HL-60 (cell line): Measurements from ENCODE around the gene FOXD1.

Experiments
- DNase-seq, 2 experiments: peaks; one replicate each; pipeline ENCODE4 v3.0.0-alpha.2; 2010 to 2020; ENCODE audit warnings: low read depth in 1 of 2, low spot score in 1 of 2
- H3K27ac ChIP-seq: fragments of 250-450 bp; sonication (Bioruptor Pico); replicated peaks from 2 replicates; pipeline ENCODE4 v1.5.1; 2020; ENCODE audit warnings: mild to moderate bottlenecking, moderate library complexity
- H3K27me3 ChIP-seq: fragments of 250-450 bp; sonication (Bioruptor Pico); 2 replicates; pipeline ENCODE4 v1.5.1; 2021; ENCODE audit warnings: mild to moderate bottlenecking, moderate library complexity; ENCODE audit not compliant: insufficient read depth, poor library complexity, severe bottlenecking
- H3K4me3 ChIP-seq: replicated peaks from 2 replicates; pipeline ENCODE4 v1.5.1; 2011; ENCODE audit warnings: mild to moderate bottlenecking, control low read depth, low read length; ENCODE audit not compliant: insufficient read depth
- GABPA ChIP-seq: IDR thresholded peaks from 2 replicates; pipeline ENCODE4 v1.6.1; 2012; ENCODE audit warnings: low read depth
- POLR2AphosphoS5 ChIP-seq: IDR thresholded peaks from 2 replicates; pipeline ENCODE4 v1.6.1; 2012; ENCODE audit warnings: low read depth
- SPI1 ChIP-seq: IDR thresholded peaks from 2 replicates; pipeline ENCODE4 v1.6.1; 2012; ENCODE audit warnings: low read depth, mild to moderate bottlenecking, borderline replicate concordance
- TF ChIP-seq, protein P1 (sequence below): IDR thresholded peaks from 2 replicates; pipeline ENCODE4 v1.6.1; 2012; ENCODE audit warnings: low read depth; ENCODE audit not compliant: insufficient replicate concordance
- TF ChIP-seq, protein P2 (sequence below): IDR thresholded peaks from one replicate; pipeline ENCODE4 v1.5.1; 2011; ENCODE audit warnings: low read length, control low read depth, inconsistent platforms; ENCODE audit not compliant: insufficient read depth

Gene FOXD1

DNA sequence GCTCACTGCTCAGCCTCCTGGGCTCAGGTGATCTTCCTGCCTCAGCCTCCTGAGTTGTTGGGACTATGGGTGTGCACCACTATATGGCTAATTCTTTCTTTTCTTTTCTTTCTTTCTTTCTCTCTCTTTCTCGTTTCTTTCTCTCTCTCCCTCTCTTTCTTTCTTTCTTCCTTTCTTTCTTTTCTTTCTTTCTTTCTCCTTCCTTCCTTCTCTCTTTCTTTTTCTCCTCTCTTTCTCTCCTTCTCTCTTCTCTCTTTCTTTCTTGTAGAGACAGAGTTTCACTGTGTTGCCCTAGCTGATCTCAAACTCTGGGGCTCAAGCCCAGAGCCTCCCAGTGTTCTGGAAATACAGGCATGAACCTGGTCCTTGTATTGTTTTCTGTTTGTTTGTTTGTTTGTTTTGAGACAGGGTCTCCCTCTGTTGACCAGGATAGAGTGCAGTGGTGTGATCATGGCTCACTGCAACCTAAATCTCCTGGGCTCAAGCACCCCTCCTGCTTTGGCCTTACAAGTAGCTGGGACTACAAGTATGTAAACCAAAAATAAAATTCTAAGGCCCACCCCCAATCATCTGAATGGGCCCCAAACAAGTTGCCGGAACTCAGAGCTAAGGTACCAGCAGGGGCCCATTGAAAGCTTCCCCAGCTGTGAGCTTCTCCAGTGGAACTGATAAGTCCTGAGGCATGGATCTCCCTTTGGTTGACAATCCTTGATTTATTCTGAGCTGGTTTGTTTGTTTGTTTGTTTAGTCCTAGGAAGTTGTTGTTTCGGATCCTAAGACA lies 37.7 kb upstream of the FOXD1 start:
- no peak overlapping the region for H3K27ac ChIP-seq
- H3K4me3 ChIP-seq = no peak overlapping the region
- no peak for TF ChIP-seq POLR2AphosphoS5
- H3K27me3 ChIP-seq = no peaks in the 10 kb centered on the region
- no peak for DNase-seq

DNA sequence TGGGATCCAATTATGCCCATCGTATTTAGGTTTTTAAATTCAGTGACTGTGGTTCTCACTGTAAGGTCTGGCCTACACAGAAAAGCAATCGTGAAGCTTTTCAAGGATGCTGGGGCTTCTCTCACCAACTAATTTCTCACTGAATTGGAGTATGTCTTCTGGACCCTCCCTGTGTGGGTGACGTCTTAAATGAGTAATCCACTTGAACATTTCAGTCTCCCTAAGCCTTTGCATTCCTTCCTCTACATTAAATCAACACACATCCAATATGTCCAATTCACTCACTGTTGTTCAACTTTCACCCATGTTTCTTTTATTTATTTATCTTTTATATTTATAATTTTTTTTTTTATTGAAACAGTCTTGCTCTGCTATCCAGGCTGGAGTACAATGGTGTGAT lies 37.1 kb upstream of the FOXD1 start:
- no peak overlapping the region for H3K27ac ChIP-seq
- H3K27me3 ChIP-seq = no peaks in the 10 kb centered on the region
- TF ChIP-seq POLR2AphosphoS5 (no peak), GABPA (no peak), SPI1 (no peak)
- TF ChIP-seq, protein P1, sequence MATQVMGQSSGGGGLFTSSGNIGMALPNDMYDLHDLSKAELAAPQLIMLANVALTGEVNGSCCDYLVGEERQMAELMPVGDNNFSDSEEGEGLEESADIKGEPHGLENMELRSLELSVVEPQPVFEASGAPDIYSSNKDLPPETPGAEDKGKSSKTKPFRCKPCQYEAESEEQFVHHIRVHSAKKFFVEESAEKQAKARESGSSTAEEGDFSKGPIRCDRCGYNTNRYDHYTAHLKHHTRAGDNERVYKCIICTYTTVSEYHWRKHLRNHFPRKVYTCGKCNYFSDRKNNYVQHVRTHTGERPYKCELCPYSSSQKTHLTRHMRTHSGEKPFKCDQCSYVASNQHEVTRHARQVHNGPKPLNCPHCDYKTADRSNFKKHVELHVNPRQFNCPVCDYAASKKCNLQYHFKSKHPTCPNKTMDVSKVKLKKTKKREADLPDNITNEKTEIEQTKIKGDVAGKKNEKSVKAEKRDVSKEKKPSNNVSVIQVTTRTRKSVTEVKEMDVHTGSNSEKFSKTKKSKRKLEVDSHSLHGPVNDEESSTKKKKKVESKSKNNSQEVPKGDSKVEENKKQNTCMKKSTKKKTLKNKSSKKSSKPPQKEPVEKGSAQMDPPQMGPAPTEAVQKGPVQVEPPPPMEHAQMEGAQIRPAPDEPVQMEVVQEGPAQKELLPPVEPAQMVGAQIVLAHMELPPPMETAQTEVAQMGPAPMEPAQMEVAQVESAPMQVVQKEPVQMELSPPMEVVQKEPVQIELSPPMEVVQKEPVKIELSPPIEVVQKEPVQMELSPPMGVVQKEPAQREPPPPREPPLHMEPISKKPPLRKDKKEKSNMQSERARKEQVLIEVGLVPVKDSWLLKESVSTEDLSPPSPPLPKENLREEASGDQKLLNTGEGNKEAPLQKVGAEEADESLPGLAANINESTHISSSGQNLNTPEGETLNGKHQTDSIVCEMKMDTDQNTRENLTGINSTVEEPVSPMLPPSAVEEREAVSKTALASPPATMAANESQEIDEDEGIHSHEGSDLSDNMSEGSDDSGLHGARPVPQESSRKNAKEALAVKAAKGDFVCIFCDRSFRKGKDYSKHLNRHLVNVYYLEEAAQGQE = no peak
- TF ChIP-seq, protein P2, sequence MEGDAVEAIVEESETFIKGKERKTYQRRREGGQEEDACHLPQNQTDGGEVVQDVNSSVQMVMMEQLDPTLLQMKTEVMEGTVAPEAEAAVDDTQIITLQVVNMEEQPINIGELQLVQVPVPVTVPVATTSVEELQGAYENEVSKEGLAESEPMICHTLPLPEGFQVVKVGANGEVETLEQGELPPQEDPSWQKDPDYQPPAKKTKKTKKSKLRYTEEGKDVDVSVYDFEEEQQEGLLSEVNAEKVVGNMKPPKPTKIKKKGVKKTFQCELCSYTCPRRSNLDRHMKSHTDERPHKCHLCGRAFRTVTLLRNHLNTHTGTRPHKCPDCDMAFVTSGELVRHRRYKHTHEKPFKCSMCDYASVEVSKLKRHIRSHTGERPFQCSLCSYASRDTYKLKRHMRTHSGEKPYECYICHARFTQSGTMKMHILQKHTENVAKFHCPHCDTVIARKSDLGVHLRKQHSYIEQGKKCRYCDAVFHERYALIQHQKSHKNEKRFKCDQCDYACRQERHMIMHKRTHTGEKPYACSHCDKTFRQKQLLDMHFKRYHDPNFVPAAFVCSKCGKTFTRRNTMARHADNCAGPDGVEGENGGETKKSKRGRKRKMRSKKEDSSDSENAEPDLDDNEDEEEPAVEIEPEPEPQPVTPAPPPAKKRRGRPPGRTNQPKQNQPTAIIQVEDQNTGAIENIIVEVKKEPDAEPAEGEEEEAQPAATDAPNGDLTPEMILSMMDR = no peak
- no peak for DNase-seq
- H3K4me3 ChIP-seq = no peak overlapping the region

DNA sequence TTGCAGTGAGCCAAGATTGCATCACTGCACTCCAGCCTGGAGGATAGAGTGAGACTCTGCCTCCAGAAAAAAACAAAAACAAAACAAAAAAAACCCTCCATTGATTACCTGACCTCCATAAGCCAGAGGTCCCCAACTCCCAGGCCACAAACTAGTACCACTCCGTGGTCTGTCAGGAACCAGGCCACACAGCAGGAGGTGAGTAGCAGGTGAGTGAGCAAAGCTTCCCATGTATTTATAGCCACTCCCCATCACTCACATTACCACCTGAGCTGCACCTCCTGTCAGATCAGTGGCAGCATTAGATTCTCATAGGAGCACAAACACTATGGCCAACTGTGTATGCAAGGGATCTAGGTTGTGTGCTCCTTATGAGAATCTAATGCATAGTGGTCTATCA lies 35.9 kb upstream of the FOXD1 start:
- TF ChIP-seq, protein P1 = no peak
- TF ChIP-seq, protein P2 = no peak
- no peak for TF ChIP-seq GABPA
- TF ChIP-seq SPI1 = no peak
- TF ChIP-seq POLR2AphosphoS5 = no peak
- DNase-seq = no peak

DNA sequence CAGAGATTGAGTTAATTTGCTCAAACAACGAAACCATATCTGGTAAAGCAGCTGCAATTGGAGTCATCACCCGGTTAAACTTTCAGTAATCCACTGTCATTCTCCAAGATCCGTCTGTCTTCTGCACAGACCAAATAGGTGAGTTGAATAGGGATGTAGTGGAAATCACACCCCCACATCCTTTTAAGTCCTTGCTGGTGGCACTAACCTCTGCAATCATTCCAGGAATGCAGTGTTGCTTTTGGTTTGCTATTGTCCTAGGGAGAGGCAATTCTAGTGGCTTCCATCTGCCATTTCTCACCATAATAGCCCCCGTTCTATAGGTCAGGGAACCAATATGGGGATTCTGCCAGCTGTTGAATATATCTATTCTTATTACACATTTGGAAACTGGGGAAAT lies 35.1 kb upstream of the FOXD1 start:
- DNase-seq = no peak

More for the DNA sequence above, 35.9 kb upstream of the FOXD1 start:
- no peak overlapping the region for H3K27ac ChIP-seq
- no peak overlapping the region for H3K4me3 ChIP-seq
- no peaks in the 10 kb centered on the region for H3K27me3 ChIP-seq

More for the DNA sequence above, 35.1 kb upstream of the FOXD1 start:
- no peak overlapping the region for H3K4me3 ChIP-seq
- TF ChIP-seq GABPA = no peak
- TF ChIP-seq, protein P1 = no peak
- TF ChIP-seq, protein P2 = no peak
- no peak for TF ChIP-seq SPI1
- TF ChIP-seq POLR2AphosphoS5 = no peak
- no peaks in the 10 kb centered on the region for H3K27me3 ChIP-seq
- no peak overlapping the region for H3K27ac ChIP-seq
